ENCODE data around the gene POLD1. TPM values are rescaled to one million over a fixed set of nuclear protein-coding genes. Genes with fewer than 3 reads are reported as not detected.

The POLD1 gene
- total RNA-seq, 2 donors from 2014 or later = 5.9 to 10.0 TPM

DNA sequence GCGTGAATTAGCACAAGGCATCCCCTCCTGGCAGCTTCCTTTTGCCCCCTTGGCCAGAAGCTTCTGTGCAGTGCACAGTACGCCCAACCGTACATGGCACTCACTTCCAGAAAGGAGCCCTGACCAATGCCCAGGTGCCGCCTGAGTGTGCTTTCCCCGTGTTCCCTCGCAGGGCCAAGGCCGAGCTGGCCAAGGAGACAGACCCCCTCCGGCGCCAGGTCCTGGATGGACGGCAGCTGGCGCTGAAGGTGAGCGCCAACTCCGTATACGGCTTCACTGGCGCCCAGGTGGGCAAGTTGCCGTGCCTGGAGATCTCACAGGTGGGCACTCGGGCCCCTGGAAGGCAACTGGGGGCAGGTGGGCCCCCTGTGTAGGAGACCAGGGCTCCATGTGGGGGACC lies 25.2 kb downstream of the POLD1 start:
- H3K36me3 ChIP-seq = peaks cover 10% of the 10 kb centered on the region

DNA sequence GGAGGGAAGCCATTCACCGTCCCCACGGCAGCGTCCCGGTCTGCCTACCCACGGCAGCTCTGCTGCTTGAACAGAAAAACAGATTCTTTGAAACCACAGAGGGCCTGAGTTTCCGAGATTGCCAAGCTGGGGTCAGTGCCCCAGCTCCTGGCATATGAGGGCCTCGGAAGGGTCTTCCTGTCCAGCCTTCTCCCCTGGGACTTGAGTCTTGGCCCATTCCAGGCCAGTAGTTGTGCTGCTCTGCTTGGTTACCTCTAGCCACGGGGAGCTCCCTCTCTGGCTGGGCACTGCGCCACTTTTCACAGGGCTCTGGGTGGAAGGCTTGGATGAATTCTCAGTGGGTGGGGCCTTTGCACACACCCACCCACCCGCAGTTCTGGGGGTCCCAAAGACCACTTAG lies 26.0 kb downstream of the POLD1 start:
- Histone ChIP-seq H3K4me1 (no peaks in the 10 kb centered on the region), H3K36me3 (peaks cover 10% of the 10 kb centered on the region), H3K9me3 (no peaks in the 10 kb centered on the region), H3K27ac (no peak overlapping the region), H3K27me3 (no peaks in the 10 kb centered on the region), H3K4me3 (no peak overlapping the region)
- DNase-seq (ENCODE audit: low spot score) = no peak
- TF ChIP-seq, protein P1, sequence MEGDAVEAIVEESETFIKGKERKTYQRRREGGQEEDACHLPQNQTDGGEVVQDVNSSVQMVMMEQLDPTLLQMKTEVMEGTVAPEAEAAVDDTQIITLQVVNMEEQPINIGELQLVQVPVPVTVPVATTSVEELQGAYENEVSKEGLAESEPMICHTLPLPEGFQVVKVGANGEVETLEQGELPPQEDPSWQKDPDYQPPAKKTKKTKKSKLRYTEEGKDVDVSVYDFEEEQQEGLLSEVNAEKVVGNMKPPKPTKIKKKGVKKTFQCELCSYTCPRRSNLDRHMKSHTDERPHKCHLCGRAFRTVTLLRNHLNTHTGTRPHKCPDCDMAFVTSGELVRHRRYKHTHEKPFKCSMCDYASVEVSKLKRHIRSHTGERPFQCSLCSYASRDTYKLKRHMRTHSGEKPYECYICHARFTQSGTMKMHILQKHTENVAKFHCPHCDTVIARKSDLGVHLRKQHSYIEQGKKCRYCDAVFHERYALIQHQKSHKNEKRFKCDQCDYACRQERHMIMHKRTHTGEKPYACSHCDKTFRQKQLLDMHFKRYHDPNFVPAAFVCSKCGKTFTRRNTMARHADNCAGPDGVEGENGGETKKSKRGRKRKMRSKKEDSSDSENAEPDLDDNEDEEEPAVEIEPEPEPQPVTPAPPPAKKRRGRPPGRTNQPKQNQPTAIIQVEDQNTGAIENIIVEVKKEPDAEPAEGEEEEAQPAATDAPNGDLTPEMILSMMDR (IDR thresholded peaks at IDR 0.05) = no peak

More for the DNA sequence above, 25.2 kb downstream of the POLD1 start:
- no peaks in the 10 kb centered on the region for H3K9me3 ChIP-seq
- TF ChIP-seq, protein P1 (IDR thresholded peaks at IDR 0.05) = no peak
- no peaks in the 10 kb centered on the region for H3K4me1 ChIP-seq
- H3K4me3 ChIP-seq = no peak overlapping the region
- H3K27ac ChIP-seq = no peak overlapping the region
- no peak for DNase-seq (ENCODE audit: low spot score)
- no peaks in the 10 kb centered on the region for H3K27me3 ChIP-seq

DNA sequence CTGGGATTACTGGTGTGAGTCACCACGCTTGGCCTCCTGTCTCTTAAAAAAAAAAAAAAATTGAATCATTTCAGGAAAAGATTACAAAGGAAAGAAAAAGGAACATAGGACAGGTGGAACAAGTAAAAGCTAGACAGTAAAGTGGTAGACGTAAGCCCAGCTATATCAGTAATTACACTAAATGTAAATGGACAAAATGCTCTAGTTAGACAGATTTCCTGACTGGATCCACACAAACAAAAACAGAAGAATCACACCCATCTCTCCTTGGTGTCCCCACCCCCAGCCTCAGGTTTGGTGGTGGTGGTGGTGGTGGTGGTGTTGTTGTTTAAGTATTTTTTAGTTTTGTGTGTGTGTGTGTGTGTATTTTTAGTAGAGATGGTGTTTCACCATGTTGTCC lies 28.3 kb downstream of the POLD1 start:
- Histone ChIP-seq H3K36me3 (peaks cover 10% of the 10 kb centered on the region), H3K27me3 (no peaks in the 10 kb centered on the region), H3K4me1 (no peaks in the 10 kb centered on the region), H3K4me3 (no peak overlapping the region), H3K9me3 (no peaks in the 10 kb centered on the region), H3K27ac (no peak overlapping the region)
- no peak for DNase-seq (ENCODE audit: low spot score)
- TF ChIP-seq, protein P1 (IDR thresholded peaks at IDR 0.05) = no peak

DNA sequence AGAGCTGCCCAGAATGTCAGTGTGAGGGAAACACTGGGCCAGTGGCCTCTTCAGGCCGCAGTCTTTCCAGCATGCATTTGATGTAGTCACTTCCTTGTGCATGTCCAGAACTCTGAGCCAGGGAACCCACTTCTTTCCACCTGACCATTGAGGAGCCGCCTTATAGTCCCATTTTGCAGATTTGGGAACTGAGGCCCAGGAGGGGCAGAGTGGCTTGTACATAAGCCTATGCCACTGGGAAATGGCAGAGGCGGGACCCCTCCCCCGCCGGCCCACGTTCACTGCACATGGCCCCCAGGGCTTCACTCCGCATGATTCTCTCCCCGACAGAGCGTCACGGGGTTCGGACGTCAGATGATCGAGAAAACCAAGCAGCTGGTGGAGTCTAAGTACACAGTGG lies 28.9 kb downstream of the POLD1 start:
- peaks cover 10% of the 10 kb centered on the region for H3K36me3 ChIP-seq
- no peak for DNase-seq (ENCODE audit: low spot score)
- H3K4me1 ChIP-seq = no peaks in the 10 kb centered on the region
- TF ChIP-seq, protein P1 (IDR thresholded peaks at IDR 0.05) = no peak
- no peak overlapping the region for H3K4me3 ChIP-seq
- no peaks in the 10 kb centered on the region for H3K27me3 ChIP-seq
- no peak overlapping the region for H3K27ac ChIP-seq
- H3K9me3 ChIP-seq = no peaks in the 10 kb centered on the region

DNA sequence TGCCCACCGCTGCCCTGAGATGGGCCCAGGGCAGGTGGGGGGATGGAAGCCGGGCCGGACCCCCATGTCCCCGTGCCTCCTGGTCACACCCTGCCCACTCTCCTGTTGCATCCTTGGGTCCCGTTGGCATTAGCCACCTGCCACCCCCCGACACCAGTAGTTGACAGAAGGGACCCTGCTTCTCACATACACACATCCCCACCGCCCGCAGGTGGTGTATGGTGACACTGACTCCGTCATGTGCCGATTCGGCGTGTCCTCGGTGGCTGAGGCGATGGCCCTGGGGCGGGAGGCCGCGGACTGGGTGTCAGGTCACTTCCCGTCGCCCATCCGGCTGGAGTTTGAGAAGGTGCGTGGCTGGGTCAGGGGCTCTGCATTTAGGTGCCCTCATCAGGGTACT lies 29.4 kb downstream of the POLD1 start:
- TF ChIP-seq, protein P1 (IDR thresholded peaks at IDR 0.05) = no peak
- no peak overlapping the region for H3K4me3 ChIP-seq
- no peak overlapping the region for H3K27ac ChIP-seq
- peaks cover 10% of the 10 kb centered on the region for H3K36me3 ChIP-seq
- H3K27me3 ChIP-seq = peaks cover 0 to under 1% of the 10 kb centered on the region in 2 donors
- peaks cover 0 to 4% of the 10 kb centered on the region in 2 donors for H3K4me1 ChIP-seq
- no peak for DNase-seq (ENCODE audit: low spot score)
- no peaks in the 10 kb centered on the region for H3K9me3 ChIP-seq

All from right atrium auricular region (tissue), 2 donors.